Muscle of back (tissue), 11 donors: ENCODE data around the gene LRRC46. TPM values are rescaled to one million over a fixed set of nuclear protein-coding genes. Genes with fewer than 3 reads are reported as not detected.

Experiments used
- DNase-seq, 3 donors: peaks; one replicate each; pipeline versions ENCODE4 v3.0.0 to v3.0.0-alpha.2; 2013
- polyA plus RNA-seq, 10 donors: library from polyadenylated mRNA; unstranded; fragments of 120-200 nt; gene quantifications; one replicate each; pipeline ENCODE4 v1.2.1, GENCODE V29; 2013; ENCODE audit not compliant: insufficient read length in 10 of 10

The LRRC46 gene
- polyA plus RNA-seq, 10 donors: 0.49 to 1.4 (median 0.88) TPM

GRCh38 chr17:47875011-47875985 lies 43.8 kb downstream of the LRRC46 start:
- no peak for DNase-seq

GRCh38 chr17:47877368-47878034 lies 46.0 kb downstream of the LRRC46 start:
- DNase-seq: no peak

GRCh38 chr17:47878203-47879027 lies 46.9 kb downstream of the LRRC46 start:
- no peak for DNase-seq

GRCh38 chr17:47879028-47879585 lies 47.6 kb downstream of the LRRC46 start:
- DNase-seq: peak in 1 of 3 donors; percentile 38

- DNase-seq: no peak
Observed at GRCh38 chr17:47879776-47880454, 48.4 kb downstream of the LRRC46 start.

GRCh38 chr17:47882247-47882646 lies 50.8 kb downstream of the LRRC46 start:
- no peak for DNase-seq

DNA sequence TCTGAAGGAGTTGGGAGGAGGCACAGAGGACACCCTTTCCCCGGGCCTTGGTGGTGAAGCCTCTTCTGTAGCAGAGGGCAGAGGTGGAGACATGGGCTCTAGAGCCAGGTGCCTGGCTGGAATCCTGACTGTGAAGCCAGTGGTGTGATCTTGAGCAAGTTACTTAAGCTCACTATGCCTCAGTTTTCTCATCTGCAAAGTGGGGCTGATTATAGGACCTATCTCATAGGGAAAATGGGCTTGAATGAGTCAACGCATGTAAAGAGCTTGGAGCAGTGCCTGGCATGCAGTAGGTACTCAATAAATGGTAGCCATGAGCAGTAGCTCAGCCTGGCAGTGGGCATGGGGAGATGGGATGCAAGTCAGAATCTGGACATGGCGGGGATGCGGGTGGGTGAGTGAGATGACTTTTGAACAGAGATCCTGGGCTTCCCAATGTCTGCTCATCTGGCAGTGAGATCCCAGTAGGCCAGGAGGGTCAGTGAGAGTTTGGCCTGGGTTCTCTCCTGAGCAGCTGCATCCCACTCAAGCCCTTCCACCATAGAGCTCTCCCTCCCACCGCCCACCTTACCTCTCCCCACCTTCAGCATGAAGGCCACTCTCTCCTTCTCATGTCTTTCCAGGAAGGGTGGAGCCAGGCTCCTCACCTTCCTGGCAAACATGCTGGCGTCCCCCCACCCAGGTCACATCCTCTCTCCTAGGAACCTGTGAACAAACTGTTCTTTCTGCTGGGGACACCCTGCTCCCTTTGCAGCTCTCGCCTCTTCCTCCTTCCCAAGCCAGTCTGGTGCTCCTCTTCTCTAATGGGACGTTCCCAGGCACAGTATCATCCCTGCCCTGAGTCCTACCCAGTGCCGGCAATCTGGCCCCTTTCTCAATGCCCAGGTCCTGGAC lies 51.5 kb downstream of the LRRC46 start:
- DNase-seq: no peak

DNA sequence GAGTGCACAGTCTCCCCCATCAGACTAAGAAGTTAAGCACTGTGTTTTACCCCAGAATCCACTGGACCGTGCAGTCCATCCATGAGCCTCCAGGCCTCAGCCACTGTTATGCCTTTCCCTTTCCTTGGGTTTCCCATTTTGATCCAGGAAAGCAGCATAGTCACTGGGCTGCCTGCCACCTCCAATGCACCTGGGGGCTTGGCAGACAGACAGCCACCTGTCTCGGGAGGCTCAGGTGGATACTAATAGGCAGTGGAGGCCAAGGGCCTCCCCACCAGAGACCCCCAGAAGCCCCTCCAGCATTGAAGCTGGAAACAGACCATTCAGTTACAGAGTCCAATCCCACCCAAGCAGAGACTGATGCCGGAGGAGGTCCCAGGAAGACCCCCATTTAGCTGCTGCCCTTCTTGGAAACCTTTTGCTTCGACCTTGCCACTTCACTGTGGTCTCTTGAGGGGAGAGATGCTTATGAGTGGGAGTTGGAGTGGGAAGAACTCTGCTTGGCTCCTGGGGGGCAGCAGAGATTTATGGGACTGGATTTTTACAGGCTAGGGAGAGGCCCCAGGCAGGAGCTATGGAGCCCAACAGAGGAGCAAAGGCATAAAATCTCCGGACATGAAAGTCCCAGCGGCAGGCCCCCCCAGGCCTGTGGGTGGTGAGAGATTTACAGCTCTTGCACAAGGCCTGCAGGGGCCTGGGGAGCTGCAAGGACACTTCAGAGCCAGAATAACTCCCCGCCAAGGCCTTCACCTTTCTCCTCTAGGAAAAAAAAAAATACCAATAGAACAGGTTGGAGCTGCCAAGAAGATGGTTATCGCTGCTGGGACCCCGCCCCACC lies 52.3 kb downstream of the LRRC46 start:
- no peak for DNase-seq

GRCh38 chr17:47884427-47884740 lies 52.9 kb downstream of the LRRC46 start:
- DNase-seq: no peak

GRCh38 chr17:47884905-47885730 lies 53.6 kb downstream of the LRRC46 start:
- DNase-seq: no peak

Other genes starting within 250 kb of the LRRC46 start
- gene KPNB1, start 181.8 kb upstream of the LRRC46 start, polyA plus RNA-seq: 100 to 1,000 TPM; 135 to 209 (median 166) TPM
- 10 to 100 TPM; 21.2 to 35.2 (median 28.9) TPM for gene TBKBP1, start 137.5 kb upstream of the LRRC46 start, polyA plus RNA-seq
- gene TBX21, start 98.4 kb upstream of the LRRC46 start, polyA plus RNA-seq: under 1 TPM in 9 of 10 donors, not detected in 1; 0.13 to 0.66 (median 0.20) TPM
- gene OSBPL7, start 9.9 kb upstream of the LRRC46 start, polyA plus RNA-seq: 10 to 100 TPM in 5 of 10 donors, 1 to 10 TPM in 5; 7.2 to 16.5 (median 10.0) TPM
- gene MRPL10, start 129 bp upstream of the LRRC46 start, polyA plus RNA-seq: 10 to 100 TPM; 42.9 to 58.5 (median 52.7) TPM
- 10 to 100 TPM; 15.2 to 36.0 (median 21.0) TPM for gene SCRN2, start 9.6 kb downstream of the LRRC46 start, polyA plus RNA-seq
- 1 to 10 TPM in 8 of 10 donors, under 1 TPM in 2; 0.77 to 4.0 (median 1.4) TPM for gene SP6, start 19.5 kb downstream of the LRRC46 start, polyA plus RNA-seq
- 10 to 100 TPM; 12.3 to 18.3 (median 14.7) TPM for gene SP2, start 64.6 kb downstream of the LRRC46 start, polyA plus RNA-seq
- 10 to 100 TPM in 3 of 10 donors, 1 to 10 TPM in 7; 7.6 to 13.7 (median 9.3) TPM for gene PNPO, start 109.9 kb downstream of the LRRC46 start, polyA plus RNA-seq
- under 1 TPM in 5 of 10 donors, not detected in 5; 0.14 to 0.42 (median 0.26) TPM for gene PRR15L, start 126.2 kb downstream of the LRRC46 start, polyA plus RNA-seq
- gene CDK5RAP3, start 139.4 kb downstream of the LRRC46 start, polyA plus RNA-seq: 100 to 1,000 TPM in 1 of 10 donors, 10 to 100 TPM in 9; 55.6 to 131 (median 75.1) TPM
- gene COPZ2, start 206.1 kb downstream of the LRRC46 start, polyA plus RNA-seq: 10 to 100 TPM; 39.5 to 66.4 (median 45.7) TPM
- 100 to 1,000 TPM; 192 to 305 (median 259) TPM for gene NFE2L1, start 216.7 kb downstream of the LRRC46 start, polyA plus RNA-seq